ENCODE measurements around the gene DAB2IP. TPM values are rescaled to one million over a fixed set of nuclear protein-coding genes. Genes with fewer than 3 reads are reported as not detected.
"Not testable (repeated sequence)": the region's sequence is repeated elsewhere in the genome, so short reads cannot be mapped to it uniquely, and the experiment has no call there.

The DAB2IP gene
- polyA plus RNA-seq (2013, experiment 1 of 2; ENCODE audit: insufficient read length) = 33.8 TPM
- polyA plus RNA-seq (2013, experiment 2 of 2; ENCODE audit: insufficient read length) = 44.4 TPM

GRCh38 chr9:121651295-121652020, at the start of gene DAB2IP:
TSS of gene DAB2IP (plus strand) at chr9:121651634. CDS start at chr9:121651776, 142 bp downstream.
- DNase-seq = peak; percentile 58

- DNase-seq = no peak
These were observed 48.4 kb upstream of the DAB2IP start for GRCh38 chr9:121603028-121603427.

GRCh38 chr9:121604242-121604641, 47.2 kb upstream of the DAB2IP start:
- DNase-seq = no peak

- no peak for DNase-seq
These were observed 46.8 kb upstream of the DAB2IP start for GRCh38 chr9:121604654-121605053.

GRCh38 chr9:121607434-121608167, 43.8 kb upstream of the DAB2IP start:
- peak; percentile 58 for DNase-seq

- DNase-seq = no peak
These were observed 43.1 kb upstream of the DAB2IP start for GRCh38 chr9:121608168-121608853.

GRCh38 chr9:121609822-121610637, 41.4 kb upstream of the DAB2IP start:
- DNase-seq = peak; percentile 31

- no peak for DNase-seq
These were observed 40.8 kb upstream of the DAB2IP start for GRCh38 chr9:121610638-121610953.

GRCh38 chr9:121612511-121612998, 38.9 kb upstream of the DAB2IP start:
- no peak for DNase-seq

- no peak for DNase-seq
These were observed 38.3 kb upstream of the DAB2IP start for GRCh38 chr9:121613009-121613752.

GRCh38 chr9:121616123-121616755, 35.2 kb upstream of the DAB2IP start:
- no peak for DNase-seq

GRCh38 chr9:121618504-121618903, 32.9 kb upstream of the DAB2IP start:
- DNase-seq = no peak

- DNase-seq = not testable (repeated sequence)
These were observed 32.5 kb upstream of the DAB2IP start for GRCh38 chr9:121618910-121619309.

GRCh38 chr9:121619545-121620324, 31.7 kb upstream of the DAB2IP start:
- no peak for DNase-seq

- DNase-seq = no peak
These were observed 31.1 kb upstream of the DAB2IP start for GRCh38 chr9:121620325-121620673.

GRCh38 chr9:121620777-121621449, 30.5 kb upstream of the DAB2IP start:
- DNase-seq = peak; percentile 32

GRCh38 chr9:121622387-121623203, 28.8 kb upstream of the DAB2IP start:
- DNase-seq = no peak

- DNase-seq = not testable (repeated sequence)
These were observed 28.0 kb upstream of the DAB2IP start for GRCh38 chr9:121623430-121623829.

- no peak for DNase-seq
These were observed 25.8 kb upstream of the DAB2IP start for GRCh38 chr9:121625590-121625989.

Data from fibroblast of skin of back (primary cell).